Measurements from ENCODE around the gene PRKCA. TPM values are rescaled to one million over a fixed set of nuclear protein-coding genes. Genes with fewer than 3 reads are reported as not detected.

The PRKCA gene
- total and polyA plus RNA-seq, 2 experiments from 2014 or later, result 6.4 to 35.4 TPM

DNA sequence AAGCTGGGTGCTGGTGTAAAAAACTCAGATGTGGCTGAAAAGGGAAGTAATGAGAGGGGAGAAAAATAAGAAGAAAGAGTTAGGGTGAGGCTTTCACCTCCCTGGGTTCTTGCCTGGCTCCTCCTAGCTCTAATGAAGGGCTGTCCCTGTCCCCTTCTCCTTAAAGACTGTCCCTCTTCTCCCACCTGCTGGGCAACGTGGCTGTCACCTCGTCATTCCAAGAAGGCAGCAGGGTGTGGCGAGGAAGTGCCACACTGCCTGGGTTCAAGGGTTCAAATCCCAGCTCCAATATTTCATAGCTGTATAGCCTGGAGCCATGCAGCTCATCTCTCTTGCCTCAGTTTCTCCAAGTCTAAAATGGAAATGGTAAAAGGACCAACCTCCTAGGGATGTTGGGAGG, 410.0 kb downstream of the PRKCA start:
- no peak for DNase-seq (ENCODE audit: low spot score)
- 0 out of 2 replicates have a peak overlapping the region, but pooled peaks have one; percentile 67 for H3K27ac Mint-ChIP-seq

More for the DNA sequence above, 410.0 kb downstream of the PRKCA start:
- Histone ChIP-seq H3K27me3 (ENCODE audit: insufficient read depth) (no peaks in the 10 kb centered on the region), H3K4me3 (0 out of 2 replicates have a peak overlapping the region, but pooled peaks have one; percentile 5), H2AFZ (0 out of 2 replicates have a peak overlapping the region, but pooled peaks have one; percentile 0), H3K4me1 (ENCODE audit: insufficient read depth) (peaks cover 23% of the 10 kb centered on the region), H3F3A (replicated peaks; ENCODE audit: low read depth) (peaks cover 4% of the 10 kb centered on the region; the same call in 1 of the 2 replicates), H3K4me2 (peak overlapping the region; percentile 33), H3K27ac (ENCODE audit: low read depth) (peak overlapping the region; percentile 86), H3K9me2 (ENCODE audit: insufficient read depth) (peaks cover 7% of the 10 kb centered on the region; the same call in 1 of the 2 replicates), H3K79me2 (replicated peaks; ENCODE audit: insufficient read depth) (no peaks in the 10 kb centered on the region), H3K36me3 (ENCODE audit: insufficient read depth) (no peaks in the 10 kb centered on the region), H4K20me1 (replicated peaks; ENCODE audit: insufficient read depth) (no peaks in the 10 kb centered on the region)
- TF ChIP-seq, protein P1, sequence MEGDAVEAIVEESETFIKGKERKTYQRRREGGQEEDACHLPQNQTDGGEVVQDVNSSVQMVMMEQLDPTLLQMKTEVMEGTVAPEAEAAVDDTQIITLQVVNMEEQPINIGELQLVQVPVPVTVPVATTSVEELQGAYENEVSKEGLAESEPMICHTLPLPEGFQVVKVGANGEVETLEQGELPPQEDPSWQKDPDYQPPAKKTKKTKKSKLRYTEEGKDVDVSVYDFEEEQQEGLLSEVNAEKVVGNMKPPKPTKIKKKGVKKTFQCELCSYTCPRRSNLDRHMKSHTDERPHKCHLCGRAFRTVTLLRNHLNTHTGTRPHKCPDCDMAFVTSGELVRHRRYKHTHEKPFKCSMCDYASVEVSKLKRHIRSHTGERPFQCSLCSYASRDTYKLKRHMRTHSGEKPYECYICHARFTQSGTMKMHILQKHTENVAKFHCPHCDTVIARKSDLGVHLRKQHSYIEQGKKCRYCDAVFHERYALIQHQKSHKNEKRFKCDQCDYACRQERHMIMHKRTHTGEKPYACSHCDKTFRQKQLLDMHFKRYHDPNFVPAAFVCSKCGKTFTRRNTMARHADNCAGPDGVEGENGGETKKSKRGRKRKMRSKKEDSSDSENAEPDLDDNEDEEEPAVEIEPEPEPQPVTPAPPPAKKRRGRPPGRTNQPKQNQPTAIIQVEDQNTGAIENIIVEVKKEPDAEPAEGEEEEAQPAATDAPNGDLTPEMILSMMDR (conservative IDR thresholded peaks at IDR 0.05; ENCODE audit: low read depth in 2 of 2), result no peak; a peak in 1 of 4 replicates
- TF ChIP-seq, protein P2, sequence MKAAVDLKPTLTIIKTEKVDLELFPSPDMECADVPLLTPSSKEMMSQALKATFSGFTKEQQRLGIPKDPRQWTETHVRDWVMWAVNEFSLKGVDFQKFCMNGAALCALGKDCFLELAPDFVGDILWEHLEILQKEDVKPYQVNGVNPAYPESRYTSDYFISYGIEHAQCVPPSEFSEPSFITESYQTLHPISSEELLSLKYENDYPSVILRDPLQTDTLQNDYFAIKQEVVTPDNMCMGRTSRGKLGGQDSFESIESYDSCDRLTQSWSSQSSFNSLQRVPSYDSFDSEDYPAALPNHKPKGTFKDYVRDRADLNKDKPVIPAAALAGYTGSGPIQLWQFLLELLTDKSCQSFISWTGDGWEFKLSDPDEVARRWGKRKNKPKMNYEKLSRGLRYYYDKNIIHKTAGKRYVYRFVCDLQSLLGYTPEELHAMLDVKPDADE (IDR thresholded peaks at IDR 0.05), result no peak
- TF ChIP-seq, protein P3, sequence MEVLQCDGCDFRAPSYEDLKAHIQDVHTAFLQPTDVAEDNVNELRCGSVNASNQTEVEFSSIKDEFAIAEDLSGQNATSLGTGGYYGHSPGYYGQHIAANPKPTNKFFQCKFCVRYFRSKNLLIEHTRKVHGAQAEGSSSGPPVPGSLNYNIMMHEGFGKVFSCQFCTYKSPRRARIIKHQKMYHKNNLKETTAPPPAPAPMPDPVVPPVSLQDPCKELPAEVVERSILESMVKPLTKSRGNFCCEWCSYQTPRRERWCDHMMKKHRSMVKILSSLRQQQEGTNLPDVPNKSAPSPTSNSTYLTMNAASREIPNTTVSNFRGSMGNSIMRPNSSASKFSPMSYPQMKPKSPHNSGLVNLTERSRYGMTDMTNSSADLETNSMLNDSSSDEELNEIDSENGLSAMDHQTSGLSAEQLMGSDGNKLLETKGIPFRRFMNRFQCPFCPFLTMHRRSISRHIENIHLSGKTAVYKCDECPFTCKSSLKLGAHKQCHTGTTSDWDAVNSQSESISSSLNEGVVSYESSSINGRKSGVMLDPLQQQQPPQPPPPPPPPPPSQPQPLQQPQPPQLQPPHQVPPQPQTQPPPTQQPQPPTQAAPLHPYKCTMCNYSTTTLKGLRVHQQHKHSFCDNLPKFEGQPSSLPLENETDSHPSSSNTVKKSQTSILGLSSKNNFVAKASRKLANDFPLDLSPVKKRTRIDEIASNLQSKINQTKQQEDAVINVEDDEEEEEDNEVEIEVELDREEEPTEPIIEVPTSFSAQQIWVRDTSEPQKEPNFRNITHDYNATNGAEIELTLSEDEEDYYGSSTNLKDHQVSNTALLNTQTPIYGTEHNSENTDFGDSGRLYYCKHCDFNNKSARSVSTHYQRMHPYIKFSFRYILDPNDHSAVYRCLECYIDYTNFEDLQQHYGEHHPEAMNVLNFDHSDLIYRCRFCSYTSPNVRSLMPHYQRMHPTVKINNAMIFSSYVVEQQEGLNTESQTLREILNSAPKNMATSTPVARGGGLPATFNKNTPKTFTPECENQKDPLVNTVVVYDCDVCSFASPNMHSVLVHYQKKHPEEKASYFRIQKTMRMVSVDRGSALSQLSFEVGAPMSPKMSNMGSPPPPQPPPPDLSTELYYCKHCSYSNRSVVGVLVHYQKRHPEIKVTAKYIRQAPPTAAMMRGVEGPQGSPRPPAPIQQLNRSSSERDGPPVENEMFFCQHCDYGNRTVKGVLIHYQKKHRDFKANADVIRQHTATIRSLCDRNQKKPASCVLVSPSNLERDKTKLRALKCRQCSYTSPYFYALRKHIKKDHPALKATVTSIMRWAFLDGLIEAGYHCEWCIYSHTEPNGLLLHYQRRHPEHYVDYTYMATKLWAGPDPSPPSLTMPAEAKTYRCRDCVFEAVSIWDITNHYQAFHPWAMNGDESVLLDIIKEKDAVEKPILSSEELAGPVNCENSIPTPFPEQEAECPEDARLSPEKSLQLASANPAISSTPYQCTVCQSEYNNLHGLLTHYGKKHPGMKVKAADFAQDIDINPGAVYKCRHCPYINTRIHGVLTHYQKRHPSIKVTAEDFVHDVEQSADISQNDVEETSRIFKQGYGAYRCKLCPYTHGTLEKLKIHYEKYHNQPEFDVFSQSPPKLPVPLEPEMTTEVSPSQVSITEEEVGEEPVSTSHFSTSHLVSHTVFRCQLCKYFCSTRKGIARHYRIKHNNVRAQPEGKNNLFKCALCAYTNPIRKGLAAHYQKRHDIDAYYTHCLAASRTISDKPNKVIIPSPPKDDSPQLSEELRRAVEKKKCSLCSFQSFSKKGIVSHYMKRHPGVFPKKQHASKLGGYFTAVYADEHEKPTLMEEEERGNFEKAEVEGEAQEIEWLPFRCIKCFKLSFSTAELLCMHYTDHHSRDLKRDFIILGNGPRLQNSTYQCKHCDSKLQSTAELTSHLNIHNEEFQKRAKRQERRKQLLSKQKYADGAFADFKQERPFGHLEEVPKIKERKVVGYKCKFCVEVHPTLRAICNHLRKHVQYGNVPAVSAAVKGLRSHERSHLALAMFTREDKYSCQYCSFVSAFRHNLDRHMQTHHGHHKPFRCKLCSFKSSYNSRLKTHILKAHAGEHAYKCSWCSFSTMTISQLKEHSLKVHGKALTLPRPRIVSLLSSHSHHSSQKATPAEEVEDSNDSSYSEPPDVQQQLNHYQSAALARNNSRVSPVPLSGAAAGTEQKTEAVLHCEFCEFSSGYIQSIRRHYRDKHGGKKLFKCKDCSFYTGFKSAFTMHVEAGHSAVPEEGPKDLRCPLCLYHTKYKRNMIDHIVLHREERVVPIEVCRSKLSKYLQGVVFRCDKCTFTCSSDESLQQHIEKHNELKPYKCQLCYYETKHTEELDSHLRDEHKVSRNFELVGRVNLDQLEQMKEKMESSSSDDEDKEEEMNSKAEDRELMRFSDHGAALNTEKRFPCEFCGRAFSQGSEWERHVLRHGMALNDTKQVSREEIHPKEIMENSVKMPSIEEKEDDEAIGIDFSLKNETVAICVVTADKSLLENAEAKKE (CRISPR knock-in tag; IDR thresholded peaks at IDR 0.05), result no peak
- TF ChIP-seq EZH2phosphoT487 (IDR thresholded peaks at IDR 0.05; ENCODE audit: unreplicated experiment), result no peak
- TF ChIP-seq CREB1 (CRISPR knock-in tag; IDR thresholded peaks at IDR 0.05; ENCODE audit: low read depth), result no peak
- TF ChIP-seq, protein P4, sequence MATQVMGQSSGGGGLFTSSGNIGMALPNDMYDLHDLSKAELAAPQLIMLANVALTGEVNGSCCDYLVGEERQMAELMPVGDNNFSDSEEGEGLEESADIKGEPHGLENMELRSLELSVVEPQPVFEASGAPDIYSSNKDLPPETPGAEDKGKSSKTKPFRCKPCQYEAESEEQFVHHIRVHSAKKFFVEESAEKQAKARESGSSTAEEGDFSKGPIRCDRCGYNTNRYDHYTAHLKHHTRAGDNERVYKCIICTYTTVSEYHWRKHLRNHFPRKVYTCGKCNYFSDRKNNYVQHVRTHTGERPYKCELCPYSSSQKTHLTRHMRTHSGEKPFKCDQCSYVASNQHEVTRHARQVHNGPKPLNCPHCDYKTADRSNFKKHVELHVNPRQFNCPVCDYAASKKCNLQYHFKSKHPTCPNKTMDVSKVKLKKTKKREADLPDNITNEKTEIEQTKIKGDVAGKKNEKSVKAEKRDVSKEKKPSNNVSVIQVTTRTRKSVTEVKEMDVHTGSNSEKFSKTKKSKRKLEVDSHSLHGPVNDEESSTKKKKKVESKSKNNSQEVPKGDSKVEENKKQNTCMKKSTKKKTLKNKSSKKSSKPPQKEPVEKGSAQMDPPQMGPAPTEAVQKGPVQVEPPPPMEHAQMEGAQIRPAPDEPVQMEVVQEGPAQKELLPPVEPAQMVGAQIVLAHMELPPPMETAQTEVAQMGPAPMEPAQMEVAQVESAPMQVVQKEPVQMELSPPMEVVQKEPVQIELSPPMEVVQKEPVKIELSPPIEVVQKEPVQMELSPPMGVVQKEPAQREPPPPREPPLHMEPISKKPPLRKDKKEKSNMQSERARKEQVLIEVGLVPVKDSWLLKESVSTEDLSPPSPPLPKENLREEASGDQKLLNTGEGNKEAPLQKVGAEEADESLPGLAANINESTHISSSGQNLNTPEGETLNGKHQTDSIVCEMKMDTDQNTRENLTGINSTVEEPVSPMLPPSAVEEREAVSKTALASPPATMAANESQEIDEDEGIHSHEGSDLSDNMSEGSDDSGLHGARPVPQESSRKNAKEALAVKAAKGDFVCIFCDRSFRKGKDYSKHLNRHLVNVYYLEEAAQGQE (IDR thresholded peaks at IDR 0.05; ENCODE audit: unreplicated experiment), result no peak
- no peak for TF ChIP-seq STAT1 (IDR thresholded peaks at IDR 0.05; ENCODE audit: unreplicated experiment)
- TF ChIP-seq POLR2AphosphoS5 (IDR thresholded peaks at IDR 0.05; ENCODE audit: low read depth), result no peak
- no peak for TF ChIP-seq NANOG (IDR thresholded peaks at IDR 0.05; ENCODE audit: borderline replicate concordance)
- TF ChIP-seq JUNB (IDR thresholded peaks at IDR 0.05; ENCODE audit: unreplicated experiment), result no peak
- TF ChIP-seq ZNF331 (CRISPR knock-in tag; IDR thresholded peaks at IDR 0.05; ENCODE audit: low read depth), result no peak
- no peak for TF ChIP-seq ZNF114 (CRISPR knock-in tag; IDR thresholded peaks at IDR 0.05)
- no peak for TF ChIP-seq EZH2 (IDR thresholded peaks at IDR 0.05; ENCODE audit: low read depth, unreplicated experiment)
- ATAC-seq, result no peak; the same call in 2 of the 3 replicates
- H3K4me1 Mint-ChIP-seq, result peaks cover 62% of the 10 kb centered on the region
- H3K9me3 Mint-ChIP-seq, result no peaks in the 10 kb centered on the region
- H3K36me3 Mint-ChIP-seq (ENCODE audit: low read depth), result no peaks in the 10 kb centered on the region; the same call in 2 of the 3 replicates
- H3K27me3 Mint-ChIP-seq (ENCODE audit: insufficient read depth, low read depth, poor library complexity), result peaks cover 2% of the 10 kb centered on the region
- H3K4me3 Mint-ChIP-seq, result no peak overlapping the region
